SJSA1 (cell line): ENCODE results near the gene DDX23. TPM values are rescaled to one million over a fixed set of nuclear protein-coding genes. Genes with fewer than 3 reads are reported as not detected.

Experiments
- DNase-seq, 2 experiments: peaks; one replicate each; pipeline ENCODE4 v3.0.0-alpha.2; 2015 to 2020; ENCODE audit warnings: low spot score in 2 of 2, low read depth in 1 of 2
- H3K27ac ChIP-seq: fragments of 250-450 bp; sonication (Bioruptor Pico); 2 replicates; pipeline ENCODE4 v1.5.1; 2020; ENCODE audit warnings: mild to moderate bottlenecking, moderate library complexity
- H3K27me3 ChIP-seq: fragments of 250-450 bp; sonication (Bioruptor Pico); replicated peaks from 2 replicates; pipeline ENCODE4 v1.5.1; 2020; ENCODE audit warnings: mild to moderate bottlenecking, moderate library complexity
- H3K36me3 ChIP-seq: fragments of 250-450 bp; sonication (Bioruptor Pico); 2 replicates; pipeline ENCODE4 v1.5.1; 2020; ENCODE audit warnings: mild to moderate bottlenecking
- H3K4me1 ChIP-seq: fragments of 250-450 bp; sonication (Bioruptor Pico); replicated peaks from 2 replicates; pipeline ENCODE4 v1.6.1; 2021; ENCODE audit warnings: mild to moderate bottlenecking
- H3K4me3 ChIP-seq: fragments of 250-450 bp; sonication (Bioruptor Pico); 2 replicates; pipeline ENCODE4 v1.5.1; 2020; ENCODE audit warnings: mild to moderate bottlenecking
- H3K9me3 ChIP-seq: fragments of 250-450 bp; sonication (Bioruptor Pico); replicated peaks from 2 replicates; pipeline ENCODE4 v1.5.1; 2020; ENCODE audit warnings: mild to moderate bottlenecking
- total RNA-seq: library from RNA; depleted of rRNA; stranded (reverse); fragments of >200 nt; shearing (Covaris generic); gene quantifications from 2 replicates; pipeline ENCODE4 v1.2.3, GENCODE V29; 2014

DDX23 gene
- total RNA-seq, 1 experiment from 2014 or later = 77.1 TPM

GRCh38 chr12:48824905-48825304 is 27.1 kb downstream of the DDX23 start:
- no peaks in the 10 kb centered on the region for H3K9me3 ChIP-seq
- H3K27ac ChIP-seq = no peak overlapping the region
- no peaks in the 10 kb centered on the region for H3K4me1 ChIP-seq
- peaks cover 31% of the 10 kb centered on the region for H3K36me3 ChIP-seq
- H3K27me3 ChIP-seq = no peaks in the 10 kb centered on the region
- H3K4me3 ChIP-seq = no peak overlapping the region
- DNase-seq = no peak

- H3K9me3 ChIP-seq = no peaks in the 10 kb centered on the region
- H3K27me3 ChIP-seq = no peaks in the 10 kb centered on the region
- DNase-seq = no peak
- no peak overlapping the region for H3K4me3 ChIP-seq
- H3K4me1 ChIP-seq = peaks cover under 1% of the 10 kb centered on the region
- no peak overlapping the region for H3K27ac ChIP-seq
- H3K36me3 ChIP-seq = peaks cover 23% of the 10 kb centered on the region
These were observed 27.9 kb downstream of the DDX23 start for GRCh38 chr12:48824112-48824511.

- H3K4me3 ChIP-seq = no peak overlapping the region
- peaks cover 14% of the 10 kb centered on the region for H3K36me3 ChIP-seq
These were observed 28.7 kb downstream of the DDX23 start for GRCh38 chr12:48823281-48823680.

GRCh38 chr12:48822711-48823110 is 29.3 kb downstream of the DDX23 start:
- DNase-seq = no peak
- Histone ChIP-seq H3K4me1 (peaks cover 8% of the 10 kb centered on the region), H3K27ac (no peak overlapping the region), H3K36me3 (peaks cover 9% of the 10 kb centered on the region), H3K4me3 (no peak overlapping the region), H3K9me3 (no peaks in the 10 kb centered on the region), H3K27me3 (no peaks in the 10 kb centered on the region)

More at GRCh38 chr12:48823281-48823680, 28.7 kb downstream of the DDX23 start:
- H3K4me1 ChIP-seq = peaks cover 5% of the 10 kb centered on the region
- DNase-seq = no peak
- H3K9me3 ChIP-seq = no peaks in the 10 kb centered on the region
- H3K27ac ChIP-seq = no peak overlapping the region
- no peaks in the 10 kb centered on the region for H3K27me3 ChIP-seq

- H3K4me3 ChIP-seq = no peak overlapping the region
- no peaks in the 10 kb centered on the region for H3K27me3 ChIP-seq
- no peaks in the 10 kb centered on the region; the same call in 1 of the 2 replicates for H3K9me3 ChIP-seq
- no peak for DNase-seq
- no peak overlapping the region for H3K27ac ChIP-seq
- peaks cover 3% of the 10 kb centered on the region; the same call in 1 of the 2 replicates for H3K36me3 ChIP-seq
- H3K4me1 ChIP-seq = peaks cover 9% of the 10 kb centered on the region
These were observed 29.8 kb downstream of the DDX23 start for GRCh38 chr12:48822139-48822538.

GRCh38 chr12:48819986-48820725 is 31.8 kb downstream of the DDX23 start:
- Histone ChIP-seq H3K27me3 (no peaks in the 10 kb centered on the region), H3K9me3 (no peaks in the 10 kb centered on the region; the same call in 1 of the 2 replicates), H3K36me3 (no peaks in the 10 kb centered on the region), H3K27ac (no peak overlapping the region), H3K4me3 (no peak overlapping the region), H3K4me1 (peaks cover 12% of the 10 kb centered on the region)
- DNase-seq = no peak

- DNase-seq = no peak
- Histone ChIP-seq H3K4me3 (peak overlapping the region; percentile 49), H3K27me3 (no peaks in the 10 kb centered on the region), H3K36me3 (no peaks in the 10 kb centered on the region), H3K4me1 (peaks cover 16% of the 10 kb centered on the region), H3K9me3 (no peaks in the 10 kb centered on the region; the same call in 1 of the 2 replicates), H3K27ac (no peak overlapping the region)
These were observed 33.0 kb downstream of the DDX23 start for GRCh38 chr12:48818831-48819590.

- no peak within 1 kb of the TSS for H3K27ac ChIP-seq
- no peaks in the 10 kb centered on the region for H3K36me3 ChIP-seq
- H3K9me3 ChIP-seq = no peaks in the 10 kb centered on the region; the same call in 1 of the 2 replicates
- H3K4me1 ChIP-seq = peaks cover 20% of the 10 kb centered on the region
- DNase-seq = peak; percentile 36 to 73
- peak within 1 kb of the TSS; percentile 49 for H3K4me3 ChIP-seq
- no peaks in the 10 kb centered on the region for H3K27me3 ChIP-seq
These were observed 33.8 kb downstream of the DDX23 start, which contains the start of gene CACNB3 for GRCh38 chr12:48817873-48818830. CACNB3 (plus strand) TSS chr12:48818496; CDS start chr12:48818930, 434 bp downstream.

- Histone ChIP-seq H3K27ac (no peak overlapping the region), H3K9me3 (no peaks in the 10 kb centered on the region; the same call in 1 of the 2 replicates), H3K27me3 (no peaks in the 10 kb centered on the region), H3K4me3 (no peak overlapping the region), H3K4me1 (peaks cover 24% of the 10 kb centered on the region), H3K36me3 (no peaks in the 10 kb centered on the region)
- DNase-seq = no peak
These were observed 35.7 kb downstream of the DDX23 start for GRCh38 chr12:48816143-48816854.

- peaks cover 33% of the 10 kb centered on the region for H3K4me1 ChIP-seq
- H3K27me3 ChIP-seq = no peaks in the 10 kb centered on the region
- no peaks in the 10 kb centered on the region; the same call in 1 of the 2 replicates for H3K9me3 ChIP-seq
- H3K36me3 ChIP-seq = no peaks in the 10 kb centered on the region
- peak overlapping the region; percentile 55 for H3K4me3 ChIP-seq
- H3K27ac ChIP-seq = peak overlapping the region; percentile 9; the same call in 1 of the 2 replicates
- peak; percentile 81 to 84 for DNase-seq
These were observed 36.5 kb downstream of the DDX23 start for GRCh38 chr12:48815126-48816110.

GRCh38 chr12:48814262-48815125 is 37.5 kb downstream of the DDX23 start:
- Histone ChIP-seq H3K36me3 (no peaks in the 10 kb centered on the region), H3K27ac (peak overlapping the region; percentile 9; the same call in 1 of the 2 replicates), H3K27me3 (no peaks in the 10 kb centered on the region), H3K9me3 (no peaks in the 10 kb centered on the region; the same call in 1 of the 2 replicates), H3K4me1 (peaks cover 34% of the 10 kb centered on the region), H3K4me3 (peak overlapping the region; percentile 55)
- DNase-seq = peak; percentile 81 to 84
